ENCODE measurements around the gene PCNX1. TPM values are rescaled to one million over a fixed set of nuclear protein-coding genes. Genes with fewer than 3 reads are reported as not detected.

Gene PCNX1
- total RNA-seq, 1 donor from 2014 or later = 62.5 TPM

- H3K27me3 Mint-ChIP-seq (ENCODE audit: unreplicated experiment) = peaks cover 3% of the 10 kb centered on the region
- H3K4me3 Mint-ChIP-seq (ENCODE audit: unreplicated experiment) = no peak overlapping the region
- H3K36me3 Mint-ChIP-seq (ENCODE audit: unreplicated experiment) = no peaks in the 10 kb centered on the region
- no peak overlapping the region for H3K27ac Mint-ChIP-seq (ENCODE audit: unreplicated experiment)
- DNase-seq = no peak
- TF ChIP-seq, protein P1, sequence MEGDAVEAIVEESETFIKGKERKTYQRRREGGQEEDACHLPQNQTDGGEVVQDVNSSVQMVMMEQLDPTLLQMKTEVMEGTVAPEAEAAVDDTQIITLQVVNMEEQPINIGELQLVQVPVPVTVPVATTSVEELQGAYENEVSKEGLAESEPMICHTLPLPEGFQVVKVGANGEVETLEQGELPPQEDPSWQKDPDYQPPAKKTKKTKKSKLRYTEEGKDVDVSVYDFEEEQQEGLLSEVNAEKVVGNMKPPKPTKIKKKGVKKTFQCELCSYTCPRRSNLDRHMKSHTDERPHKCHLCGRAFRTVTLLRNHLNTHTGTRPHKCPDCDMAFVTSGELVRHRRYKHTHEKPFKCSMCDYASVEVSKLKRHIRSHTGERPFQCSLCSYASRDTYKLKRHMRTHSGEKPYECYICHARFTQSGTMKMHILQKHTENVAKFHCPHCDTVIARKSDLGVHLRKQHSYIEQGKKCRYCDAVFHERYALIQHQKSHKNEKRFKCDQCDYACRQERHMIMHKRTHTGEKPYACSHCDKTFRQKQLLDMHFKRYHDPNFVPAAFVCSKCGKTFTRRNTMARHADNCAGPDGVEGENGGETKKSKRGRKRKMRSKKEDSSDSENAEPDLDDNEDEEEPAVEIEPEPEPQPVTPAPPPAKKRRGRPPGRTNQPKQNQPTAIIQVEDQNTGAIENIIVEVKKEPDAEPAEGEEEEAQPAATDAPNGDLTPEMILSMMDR (IDR thresholded peaks at IDR 0.05; ENCODE audit: partially characterized antibody, unreplicated experiment) = no peak
- H3K9me3 Mint-ChIP-seq (ENCODE audit: unreplicated experiment) = peaks cover 5% of the 10 kb centered on the region
- H3K4me1 Mint-ChIP-seq (ENCODE audit: low read depth, unreplicated experiment) = peaks cover 11% of the 10 kb centered on the region
Measured at GRCh38 chr14:70901269-70901668, 6.0 kb upstream of the PCNX1 start.

DNA sequence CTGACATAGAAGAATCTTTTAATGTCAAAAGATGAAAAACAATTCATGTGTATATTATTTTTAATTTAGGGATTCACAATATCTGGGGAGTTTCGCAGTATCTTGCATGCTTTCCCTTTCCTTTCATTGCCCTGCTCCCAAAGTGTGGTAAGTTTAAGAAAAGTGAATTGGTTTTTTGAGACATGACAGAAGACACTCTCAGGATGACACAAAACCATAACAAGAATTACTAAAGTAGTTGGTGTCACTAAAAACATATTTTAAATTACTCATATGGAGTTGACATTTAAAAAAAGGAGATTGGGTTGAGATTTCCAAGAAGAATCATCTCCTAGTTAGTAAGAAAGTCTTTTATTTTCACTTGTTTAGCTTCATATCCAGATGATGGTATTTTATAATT lies 5.1 kb upstream of the PCNX1 start:
- Mint-ChIP-seq H3K36me3 (ENCODE audit: unreplicated experiment) (no peaks in the 10 kb centered on the region), H3K4me3 (ENCODE audit: unreplicated experiment) (no peak overlapping the region), H3K4me1 (ENCODE audit: low read depth, unreplicated experiment) (peaks cover 14% of the 10 kb centered on the region), H3K27me3 (ENCODE audit: unreplicated experiment) (peaks cover 3% of the 10 kb centered on the region), H3K9me3 (ENCODE audit: unreplicated experiment) (peaks cover 8% of the 10 kb centered on the region), H3K27ac (ENCODE audit: unreplicated experiment) (no peak overlapping the region)
- DNase-seq = no peak
- TF ChIP-seq, protein P1 (IDR thresholded peaks at IDR 0.05; ENCODE audit: partially characterized antibody, unreplicated experiment) = no peak

- peak overlapping the region; percentile 61 for H3K4me3 Mint-ChIP-seq (ENCODE audit: unreplicated experiment)
- no peak for DNase-seq
- peak overlapping the region; percentile 93 for H3K27ac Mint-ChIP-seq (ENCODE audit: unreplicated experiment)
- no peaks in the 10 kb centered on the region for H3K36me3 Mint-ChIP-seq (ENCODE audit: unreplicated experiment)
- TF ChIP-seq, protein P1 (IDR thresholded peaks at IDR 0.05; ENCODE audit: partially characterized antibody, unreplicated experiment) = no peak
- peaks cover 6% of the 10 kb centered on the region for H3K27me3 Mint-ChIP-seq (ENCODE audit: unreplicated experiment)
- H3K4me1 Mint-ChIP-seq (ENCODE audit: low read depth, unreplicated experiment) = peaks cover 18% of the 10 kb centered on the region
- H3K9me3 Mint-ChIP-seq (ENCODE audit: unreplicated experiment) = peaks cover 12% of the 10 kb centered on the region
Measured at GRCh38 chr14:70904373-70904772, 2.9 kb upstream of the PCNX1 start.

GRCh38 chr14:70905301-70905700 lies 2.0 kb upstream of the PCNX1 start:
- peak overlapping the region; percentile 38 for H3K4me3 Mint-ChIP-seq (ENCODE audit: unreplicated experiment)
- H3K27ac Mint-ChIP-seq (ENCODE audit: unreplicated experiment) = peak overlapping the region; percentile 79
- DNase-seq = no peak
- peaks cover 12% of the 10 kb centered on the region for H3K9me3 Mint-ChIP-seq (ENCODE audit: unreplicated experiment)
- TF ChIP-seq, protein P1 (IDR thresholded peaks at IDR 0.05; ENCODE audit: partially characterized antibody, unreplicated experiment) = no peak
- H3K27me3 Mint-ChIP-seq (ENCODE audit: unreplicated experiment) = peaks cover 6% of the 10 kb centered on the region
- H3K4me1 Mint-ChIP-seq (ENCODE audit: low read depth, unreplicated experiment) = peaks cover 20% of the 10 kb centered on the region
- H3K36me3 Mint-ChIP-seq (ENCODE audit: unreplicated experiment) = no peaks in the 10 kb centered on the region

GRCh38 chr14:70906793-70907175 lies 475 bp upstream of the PCNX1 start:
- DNase-seq = no peak
- peaks cover 6% of the 10 kb centered on the region for H3K27me3 Mint-ChIP-seq (ENCODE audit: unreplicated experiment)
- H3K27ac Mint-ChIP-seq (ENCODE audit: unreplicated experiment) = peak overlapping the region; percentile 75

More at GRCh38 chr14:70906793-70907175, 475 bp upstream of the PCNX1 start:
- H3K9me3 Mint-ChIP-seq (ENCODE audit: unreplicated experiment) = peaks cover 12% of the 10 kb centered on the region
- H3K4me1 Mint-ChIP-seq (ENCODE audit: low read depth, unreplicated experiment) = peaks cover 27% of the 10 kb centered on the region
- TF ChIP-seq, protein P1 (IDR thresholded peaks at IDR 0.05; ENCODE audit: partially characterized antibody, unreplicated experiment) = no peak
- no peaks in the 10 kb centered on the region for H3K36me3 Mint-ChIP-seq (ENCODE audit: unreplicated experiment)
- H3K4me3 Mint-ChIP-seq (ENCODE audit: unreplicated experiment) = peak overlapping the region; percentile 69
